Activated CD4-positive, alpha-beta T cell treated with anti-CD3 and anti-CD28 coated beads, Interleukin-2, Interleukin-6, amounts not matched to agents 100 ng/mL and 50 ng/mL, durations not matched to agents 16 hours and 8 hours (primary cell): ENCODE measurements around the gene KRT73.

Source experiments
- DNase-seq: peaks from one replicate; pipeline ENCODE4 v3.0.0-alpha.2; 2020

The KRT73 gene

DNA sequence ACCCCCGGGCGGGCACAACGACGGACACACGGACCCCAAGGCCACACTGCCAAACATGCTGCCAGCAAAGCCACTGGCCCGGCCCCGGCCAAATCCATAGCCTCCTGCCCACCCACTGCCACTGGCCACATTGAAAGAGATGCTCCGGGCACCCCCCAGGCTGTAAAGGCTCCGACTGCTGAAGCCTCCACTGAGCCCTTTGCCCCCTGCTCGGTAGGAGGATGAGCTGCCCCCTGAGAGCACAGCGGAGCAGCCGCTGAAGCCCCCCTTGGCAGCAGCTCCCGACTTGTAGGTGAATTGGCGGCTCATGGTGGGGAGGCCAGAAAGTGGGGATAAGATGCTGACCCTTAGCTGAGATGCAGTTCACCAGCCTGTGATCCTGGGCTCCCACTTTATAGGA is at the start of gene KRT73:
TSS of gene KRT73 (minus strand) at position 344 of the 400 bp plus-strand sequence. CDS start at position 309, 35 bp downstream.
- no peak for DNase-seq

DNA sequence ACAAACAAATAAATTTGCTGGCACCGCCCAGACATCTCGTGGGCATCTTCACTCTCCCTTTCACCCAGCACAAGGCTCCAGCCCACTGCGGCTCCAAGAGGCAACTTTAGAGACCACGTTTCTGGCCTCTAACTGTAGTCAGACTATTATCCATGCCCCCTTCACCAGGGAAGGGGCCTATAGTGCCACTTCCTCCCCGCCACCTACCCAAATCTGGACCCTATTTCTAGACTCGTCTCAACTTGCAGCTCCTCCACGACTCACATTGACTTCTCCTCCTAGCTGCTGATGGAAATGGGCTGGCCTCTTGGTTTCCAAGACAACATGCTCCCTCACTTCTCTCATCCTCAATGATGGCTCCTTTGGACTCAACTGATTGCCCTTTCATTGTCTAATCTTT is 49.6 kb upstream of the KRT73 start:
- DNase-seq, result no peak

GRCh38 chr12:52667509-52667908 is 49.1 kb upstream of the KRT73 start:
- DNase-seq, result no peak

DNA sequence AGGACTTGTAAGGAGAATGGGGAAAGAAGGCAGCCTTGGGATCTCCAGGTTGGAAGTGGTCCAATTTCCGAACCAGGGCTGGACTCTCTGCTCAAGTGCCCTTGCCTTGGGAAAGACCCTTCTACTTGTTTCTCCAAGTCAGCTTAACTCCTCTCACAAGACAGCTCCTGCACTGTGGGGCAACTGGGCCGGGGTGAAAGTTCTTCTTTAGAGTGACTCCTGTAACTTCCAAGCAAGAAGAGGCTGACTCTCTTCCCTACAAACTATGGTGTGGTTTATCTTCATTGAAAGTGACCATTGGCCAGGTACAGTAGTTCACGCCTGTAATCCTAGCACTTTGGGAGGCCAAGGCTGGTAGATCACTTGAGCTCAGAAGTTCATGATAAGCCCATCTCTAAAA is 48.1 kb upstream of the KRT73 start:
- no peak for DNase-seq

- no peak for DNase-seq
Observed at GRCh38 chr12:52663420-52663819, 45.1 kb upstream of the KRT73 start.

- DNase-seq, result no peak
Observed at GRCh38 chr12:52662918-52663229, 44.5 kb upstream of the KRT73 start.

DNA sequence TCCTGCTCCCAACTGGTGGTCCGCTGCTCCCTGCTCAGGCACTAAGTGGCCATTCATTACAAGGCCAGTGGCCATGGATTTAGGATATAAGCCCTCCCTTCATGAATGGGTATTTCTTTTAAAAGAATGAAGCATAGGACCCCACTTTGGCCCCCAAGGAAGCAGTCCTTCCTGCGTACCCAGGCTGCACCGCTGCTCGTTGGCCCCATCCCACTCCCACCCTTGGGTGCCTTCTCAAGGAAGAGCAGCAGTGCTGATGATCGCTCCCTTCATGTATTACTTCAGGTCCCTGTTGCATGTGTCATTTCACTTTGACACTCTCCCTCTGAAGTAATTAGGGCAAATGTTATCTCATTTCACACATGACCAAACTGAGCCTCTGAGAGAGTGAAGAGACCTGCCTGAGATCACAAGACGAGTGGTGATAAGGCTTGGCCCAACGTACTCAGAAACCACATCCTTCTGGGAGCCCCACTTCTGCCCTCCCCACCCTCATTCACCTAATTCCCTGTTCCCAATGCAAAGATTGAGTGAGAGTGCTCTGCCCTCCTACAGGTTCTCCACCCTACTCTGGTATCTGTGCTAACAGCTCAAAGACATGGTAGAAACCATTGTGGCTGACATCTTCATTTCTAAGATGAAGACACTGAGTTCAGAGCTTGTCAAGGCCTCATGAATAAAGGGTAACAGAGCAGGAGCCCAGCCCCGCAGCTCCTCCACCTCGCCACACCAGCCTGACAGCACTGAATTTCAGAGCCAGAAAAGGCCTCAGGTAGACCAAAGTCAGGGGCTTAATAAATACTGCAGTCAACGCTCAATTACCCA is 43.9 kb upstream of the KRT73 start:
- no peak for DNase-seq

DNA sequence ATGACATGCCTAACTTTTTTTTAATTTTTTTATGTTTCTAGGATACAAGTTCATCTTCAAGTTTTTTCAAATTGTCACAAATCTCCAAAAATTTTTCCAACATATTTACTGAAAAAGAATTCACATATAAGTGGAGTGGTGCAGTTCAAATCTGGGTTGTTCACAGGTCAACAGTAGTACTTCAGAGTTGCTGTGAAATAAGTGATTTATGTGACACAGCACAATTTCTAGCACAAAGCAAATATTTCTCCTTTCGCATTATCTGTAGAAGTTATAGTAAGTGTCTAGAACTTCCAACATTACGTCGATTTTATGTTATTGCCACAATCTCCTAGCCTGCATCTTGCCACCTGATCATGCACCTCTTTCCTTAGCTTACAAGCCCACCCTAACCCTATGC is 43.3 kb upstream of the KRT73 start:
- DNase-seq, result no peak

- DNase-seq, result no peak
Observed at GRCh38 chr12:52660934-52661499, 42.7 kb upstream of the KRT73 start.

GRCh38 chr12:52659951-52660350 is 41.6 kb upstream of the KRT73 start:
- DNase-seq, result no peak

GRCh38 chr12:52659395-52659794 is 41.0 kb upstream of the KRT73 start:
- no peak for DNase-seq

- no peak for DNase-seq
Observed at GRCh38 chr12:52658196-52658595, 39.8 kb upstream of the KRT73 start.

GRCh38 chr12:52657250-52657902 is 39.0 kb upstream of the KRT73 start:
- DNase-seq, result no peak

- no peak for DNase-seq
Observed at GRCh38 chr12:52656616-52657015, 38.3 kb upstream of the KRT73 start.

DNA sequence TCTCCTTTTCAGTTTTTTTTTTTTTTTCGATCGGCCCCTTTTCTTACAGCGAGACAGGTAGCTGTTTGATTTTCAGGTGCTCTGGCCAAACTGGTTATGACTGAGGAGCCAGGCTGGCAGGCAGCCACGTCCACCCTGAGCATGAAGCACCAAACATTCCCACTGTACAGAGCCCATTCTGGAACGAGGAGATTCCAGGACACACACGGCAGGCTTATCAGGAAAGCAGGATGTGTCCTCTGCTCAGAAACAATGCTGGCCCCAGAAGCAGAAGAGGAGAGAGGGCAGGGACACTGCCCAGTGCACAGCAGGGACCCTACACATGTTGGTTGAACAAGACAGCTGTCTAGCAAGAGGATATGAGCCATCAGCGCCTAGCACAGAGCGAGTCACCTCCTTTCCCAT is 37.4 kb upstream of the KRT73 start:
- no peak for DNase-seq

- DNase-seq, result no peak
Observed at GRCh38 chr12:52655251-52655650, 36.9 kb upstream of the KRT73 start.

DNA sequence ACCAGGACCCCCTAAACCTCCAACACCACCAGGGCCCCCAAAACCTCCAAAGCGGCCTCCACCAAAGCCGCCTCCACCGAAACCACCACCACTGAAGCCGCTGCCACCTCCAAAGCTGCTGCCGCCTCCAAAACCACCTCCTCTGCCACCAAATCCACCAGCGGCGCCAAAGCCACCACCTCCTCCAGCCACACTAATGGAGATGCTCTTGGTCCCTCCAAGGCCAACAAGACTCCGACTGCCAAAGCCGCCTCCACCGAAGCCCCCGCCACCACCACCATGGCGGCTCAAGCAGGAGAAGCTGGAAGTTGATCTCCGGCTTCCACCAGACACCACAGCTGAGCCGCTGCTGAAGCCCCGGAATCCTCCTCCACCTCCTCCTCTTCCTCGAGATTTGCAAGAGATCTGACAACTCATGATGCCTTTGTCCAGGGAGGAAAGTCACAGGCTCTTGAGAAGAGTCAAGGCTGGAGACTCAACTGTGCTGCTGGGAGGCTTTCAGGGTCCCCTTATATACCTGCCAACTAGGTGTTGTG is 33.4 kb upstream of the KRT73 start, which contains the start of gene KRT2:
TSS of gene KRT2 (minus strand) at position 486 of the 536 bp plus-strand sequence. CDS start at position 417, 69 bp downstream.
- DNase-seq, result no peak

DNA sequence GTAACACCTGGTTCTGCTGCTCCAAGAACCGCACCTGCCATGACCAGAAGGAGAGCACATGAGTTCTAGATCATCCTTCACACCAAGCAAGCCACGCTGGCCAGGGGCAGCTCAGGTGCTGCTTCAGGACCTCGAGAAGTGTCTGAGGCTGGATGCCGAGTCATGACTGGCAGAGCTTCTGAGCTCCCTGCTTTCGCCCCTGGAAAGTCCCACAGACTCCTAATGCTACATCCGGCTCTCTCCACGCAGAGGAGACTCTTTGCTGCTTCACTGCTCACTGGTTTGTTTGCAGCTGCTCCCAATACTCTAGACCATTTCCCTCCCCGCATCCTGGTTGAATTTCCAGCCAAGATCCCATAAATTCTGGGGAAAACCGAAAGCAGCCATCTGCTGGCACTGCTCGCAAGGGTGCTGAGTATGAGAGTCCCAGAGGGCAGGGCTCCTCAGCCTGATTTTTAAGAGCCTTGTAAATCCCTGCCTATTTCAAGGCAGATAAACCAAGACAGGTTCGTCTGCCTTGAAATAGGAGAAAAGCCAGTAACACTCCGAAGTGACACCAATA is 32.2 kb upstream of the KRT73 start:
- DNase-seq, result no peak

- DNase-seq, result no peak
Observed at GRCh38 chr12:52649066-52649465, 30.7 kb upstream of the KRT73 start.

DNA sequence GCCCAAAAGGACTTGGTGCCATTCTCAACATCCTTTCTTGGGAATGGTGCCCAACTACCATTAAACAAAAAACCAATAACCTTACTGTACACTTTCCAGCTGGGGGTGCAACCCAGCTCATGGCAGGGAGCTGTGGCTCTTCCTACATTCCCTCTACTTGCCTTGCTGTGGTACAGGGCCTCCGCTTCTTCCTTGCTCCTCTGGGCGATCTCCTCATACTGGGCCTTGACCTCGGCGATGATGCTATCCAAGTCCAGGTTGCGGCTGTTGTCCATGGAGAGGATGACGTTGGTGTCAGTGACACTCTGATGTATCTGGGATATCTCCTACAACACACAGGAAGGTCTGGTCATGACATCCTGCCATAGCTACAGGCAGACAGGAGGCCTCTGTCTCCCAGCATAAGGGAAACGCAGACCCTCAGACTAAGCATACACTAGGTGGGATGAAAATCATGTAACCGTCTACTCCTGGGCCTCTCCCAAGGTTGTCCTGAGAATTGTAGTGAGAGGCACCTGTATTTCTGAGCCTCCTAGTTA is 29.7 kb upstream of the KRT73 start:
- DNase-seq, result no peak

DNA sequence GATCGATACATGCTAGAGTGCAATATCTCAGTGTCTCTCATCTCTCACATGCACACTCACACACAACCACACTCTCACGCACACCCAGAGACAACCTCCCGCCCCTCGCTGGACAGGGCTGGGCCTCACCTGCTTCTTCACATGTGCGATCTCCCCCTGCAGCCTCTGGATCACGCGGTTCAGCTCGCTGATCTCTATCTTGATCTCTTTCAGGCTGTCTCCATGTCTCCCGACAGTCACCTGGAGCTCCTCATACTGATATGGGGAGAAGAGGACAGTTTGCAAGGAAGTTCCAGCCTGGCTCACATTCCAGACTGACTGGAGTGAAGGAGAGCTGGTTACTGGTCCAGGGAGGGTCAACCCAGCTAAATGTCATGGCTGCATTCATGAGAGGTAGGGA is 29.2 kb upstream of the KRT73 start:
- DNase-seq, result no peak

- no peak for DNase-seq
Observed at GRCh38 chr12:52646613-52647012, 28.3 kb upstream of the KRT73 start.

DNA sequence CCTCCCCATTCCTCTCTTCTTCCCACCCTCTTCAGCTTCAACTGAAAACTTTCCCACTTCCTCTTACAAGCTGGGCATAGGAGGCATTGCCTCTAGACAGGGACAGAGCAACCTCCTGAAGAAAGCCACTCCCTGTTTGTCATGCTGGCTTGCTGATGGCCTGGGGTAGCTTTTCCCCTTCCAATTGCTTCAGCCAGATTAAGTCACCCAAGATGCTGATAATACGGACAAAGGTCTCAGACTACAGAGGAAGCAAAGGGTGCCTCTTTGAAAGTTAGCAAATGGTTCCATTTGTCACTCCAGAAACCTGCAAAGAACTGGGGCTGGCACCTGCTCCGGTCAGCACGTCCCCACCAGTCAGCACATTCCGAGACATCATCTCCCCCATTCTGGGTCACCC is 27.6 kb upstream of the KRT73 start:
- DNase-seq, result no peak
